ENCODE measurements around the gene UTP3. TPM values are rescaled to one million over a fixed set of nuclear protein-coding genes. Genes with fewer than 3 reads are reported as not detected.
"Not testable (repeated sequence)": the region's sequence is repeated elsewhere in the genome, so short reads cannot be mapped to it uniquely, and the experiment has no call there.

Gene UTP3
- total and polyA plus RNA-seq, 2 donors, result 17.5 to 25.5 TPM

DNA sequence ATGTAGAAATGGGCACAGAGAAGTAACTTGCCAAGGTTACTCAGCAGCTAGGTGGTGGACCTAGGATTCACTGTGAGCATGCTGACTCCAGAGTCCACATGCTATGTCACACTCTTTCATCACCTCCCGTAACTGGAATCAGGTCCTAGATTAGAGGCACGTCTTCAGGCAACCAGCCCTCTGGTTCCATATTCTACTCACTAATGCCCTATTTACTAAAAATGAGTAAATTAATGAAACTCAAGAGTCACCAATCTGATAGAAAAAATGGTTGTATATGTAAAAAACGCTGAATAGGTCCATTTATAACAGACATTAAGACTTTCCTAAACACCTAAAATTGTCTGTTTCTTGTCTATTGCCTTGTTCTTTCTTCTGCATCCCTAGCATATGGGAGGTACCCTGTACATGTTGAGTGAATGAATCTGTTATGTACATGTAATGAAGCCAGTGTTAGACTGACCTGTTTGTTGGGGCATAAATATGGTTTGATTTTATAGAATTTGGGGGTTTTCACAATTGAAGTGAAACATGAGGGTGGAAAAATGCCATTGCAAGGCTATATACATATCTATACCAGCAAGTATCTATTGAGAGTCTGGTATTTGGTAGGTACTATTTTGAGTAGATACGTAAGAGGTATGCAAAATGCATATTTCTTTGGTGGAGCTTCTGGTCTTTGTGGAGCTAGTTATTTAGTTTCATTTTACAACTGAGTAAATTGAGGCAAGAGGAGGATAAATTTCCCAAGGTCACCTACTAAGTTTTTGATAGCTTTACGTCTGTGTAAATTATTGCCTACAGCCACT is 26.0 kb downstream of the UTP3 start:
- no peak for DNase-seq (ENCODE audit: extremely low spot score)
- WGBS, result 83% methylated on average over 5 of the region's 5 CpGs
- no peaks in the 10 kb centered on the region for H3K36me3 ChIP-seq (ENCODE audit: insufficient read depth)
- H3K27ac ChIP-seq (ENCODE audit: low read depth), result no peak overlapping the region
- no peak overlapping the region for H3K4me3 ChIP-seq (ENCODE audit: low read depth, low read length)
- no peaks in the 10 kb centered on the region for H3K4me1 ChIP-seq (ENCODE audit: insufficient read depth)

DNA sequence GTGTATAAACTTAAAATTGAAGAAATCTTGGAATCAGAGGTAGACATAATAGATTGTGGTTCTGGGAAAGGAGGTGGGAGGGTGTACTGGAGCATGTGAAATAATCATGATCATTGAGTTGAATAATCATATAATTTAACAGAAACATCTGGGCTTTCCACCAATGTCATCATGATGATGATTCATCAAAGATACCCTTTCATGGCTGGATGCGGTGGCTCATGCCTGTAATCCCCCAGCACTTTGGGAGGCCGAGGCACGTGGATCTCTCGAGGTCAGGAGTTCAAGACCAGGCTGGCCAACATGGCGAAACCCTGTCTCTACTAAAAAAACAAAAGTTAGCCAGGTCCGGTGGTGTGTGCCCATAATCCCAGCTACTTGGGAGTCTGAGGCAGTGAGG is 26.8 kb downstream of the UTP3 start:
- 89% methylated on average over 6 of the region's 6 CpGs for WGBS
- H3K4me1 ChIP-seq (ENCODE audit: insufficient read depth), result no peaks in the 10 kb centered on the region
- DNase-seq (ENCODE audit: extremely low spot score), result no peak
- H3K36me3 ChIP-seq (ENCODE audit: insufficient read depth), result no peaks in the 10 kb centered on the region
- H3K27ac ChIP-seq (ENCODE audit: low read depth), result no peak overlapping the region
- H3K4me3 ChIP-seq (ENCODE audit: low read depth, low read length), result no peak overlapping the region

DNA sequence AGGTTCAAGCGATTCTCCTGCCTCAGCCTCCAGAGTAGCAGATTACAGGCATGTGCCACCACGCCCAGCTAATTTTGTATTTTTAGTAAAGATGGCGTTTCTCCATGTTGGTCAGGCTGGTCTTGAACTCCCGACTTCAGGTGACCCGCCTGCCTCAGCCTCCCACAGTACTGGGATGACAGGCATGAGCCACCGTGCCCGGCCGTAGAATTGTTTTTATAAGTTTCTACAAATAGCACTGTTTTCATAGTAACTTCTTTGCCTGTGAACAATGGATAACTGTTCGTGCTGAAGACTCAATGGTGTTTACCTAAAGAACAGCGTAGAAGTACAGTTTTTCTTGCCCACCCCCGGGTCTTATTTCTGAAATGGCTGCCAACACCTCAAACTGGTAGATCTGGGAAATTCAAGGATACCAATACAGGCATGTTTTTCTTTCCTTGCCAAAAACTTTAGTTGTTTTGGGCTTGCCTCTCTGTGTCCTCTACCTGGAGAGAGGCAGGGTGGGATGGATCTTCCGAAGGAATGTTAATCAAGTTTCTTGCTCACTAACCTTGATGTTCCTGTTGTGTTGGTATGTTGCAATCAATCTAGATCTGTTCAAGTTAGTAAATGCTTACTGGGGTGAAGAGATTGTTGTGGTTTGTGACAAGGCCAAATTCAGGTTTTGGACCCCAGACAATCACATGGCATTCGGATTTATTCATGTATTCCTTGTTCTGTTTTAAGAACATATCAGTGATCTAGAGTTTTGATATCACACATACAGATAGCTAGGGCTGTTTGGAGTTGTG is 30.7 kb downstream of the UTP3 start:
- 88% methylated on average over 13 of the region's 13 CpGs for WGBS
- H3K4me1 ChIP-seq (ENCODE audit: insufficient read depth), result no peaks in the 10 kb centered on the region
- no peaks in the 10 kb centered on the region for H3K36me3 ChIP-seq (ENCODE audit: insufficient read depth)
- no peak overlapping the region for H3K27ac ChIP-seq (ENCODE audit: low read depth)
- no peak for DNase-seq (ENCODE audit: extremely low spot score)
- H3K4me3 ChIP-seq (ENCODE audit: low read depth, low read length), result no peak overlapping the region

DNA sequence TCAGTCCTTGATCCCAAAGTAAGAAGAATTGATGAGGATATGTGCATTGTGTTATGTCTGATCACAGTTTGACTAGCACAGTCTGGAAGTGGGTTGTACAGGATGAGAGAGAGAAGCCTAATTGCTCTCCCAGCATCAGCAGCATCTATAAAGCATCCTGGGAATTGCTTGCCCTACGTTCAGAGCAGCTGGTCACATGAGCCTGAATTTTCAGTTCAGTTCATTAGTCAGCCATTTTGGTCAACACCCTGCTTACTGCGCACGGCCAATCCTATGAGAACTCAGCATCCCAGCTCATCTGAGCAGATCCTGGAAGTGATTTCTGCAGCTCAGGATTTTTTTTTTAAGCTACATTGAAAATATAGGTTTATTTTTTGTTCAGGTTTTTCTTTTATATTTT is 33.4 kb downstream of the UTP3 start, which contains the start of gene RUFY3:
Gene RUFY3, plus strand, starts transcription at position 218 of the 400 bp plus-strand sequence. CDS start 610 bp downstream, outside the sequence.
- Histone ChIP-seq H3K27ac (ENCODE audit: low read depth) (no peak within 1 kb of the TSS), H3K4me3 (ENCODE audit: low read depth, low read length) (peak within 1 kb of the TSS; percentile 33), H3K36me3 (ENCODE audit: insufficient read depth) (no peaks in the 10 kb centered on the region), H3K4me1 (ENCODE audit: insufficient read depth) (no peaks in the 10 kb centered on the region)
- DNase-seq (ENCODE audit: extremely low spot score), result no peak
- 24% methylated on average over 3 of the region's 3 CpGs for WGBS

DNA sequence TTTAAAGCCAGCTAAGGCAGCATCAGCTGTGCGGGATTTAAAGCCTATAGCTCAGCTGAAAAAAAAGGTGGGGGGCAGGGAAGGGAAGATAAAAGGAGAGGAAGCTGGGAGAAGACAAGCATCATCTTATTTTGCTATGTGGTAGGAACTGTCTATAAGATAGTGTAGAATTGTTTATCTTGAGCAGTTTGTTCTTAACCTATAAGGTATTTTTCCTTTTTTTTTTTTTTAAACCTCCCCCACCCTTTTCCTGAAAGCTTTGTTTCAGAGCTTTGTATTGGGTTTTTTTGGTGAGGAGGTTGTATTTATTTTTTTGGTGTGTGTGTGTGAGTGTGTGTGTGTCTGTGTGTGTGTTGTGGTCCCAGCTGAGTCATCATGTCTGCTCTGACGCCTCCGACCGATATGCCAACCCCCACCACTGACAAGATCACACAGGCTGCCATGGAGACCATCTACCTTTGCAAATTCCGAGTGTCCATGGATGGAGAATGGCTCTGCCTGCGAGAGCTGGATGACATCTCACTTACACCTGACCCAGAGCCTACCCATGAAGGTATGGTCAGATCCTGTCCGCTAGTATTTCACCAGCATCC is 34.0 kb downstream of the UTP3 start:
- Histone ChIP-seq H3K27ac (ENCODE audit: low read depth) (no peak overlapping the region), H3K4me1 (ENCODE audit: insufficient read depth) (no peaks in the 10 kb centered on the region), H3K36me3 (ENCODE audit: insufficient read depth) (no peaks in the 10 kb centered on the region), H3K4me3 (ENCODE audit: low read depth, low read length) (peak overlapping the region; percentile 33)
- WGBS, result 37% methylated on average over 7 of the region's 7 CpGs
- no peak for DNase-seq (ENCODE audit: extremely low spot score)

DNA sequence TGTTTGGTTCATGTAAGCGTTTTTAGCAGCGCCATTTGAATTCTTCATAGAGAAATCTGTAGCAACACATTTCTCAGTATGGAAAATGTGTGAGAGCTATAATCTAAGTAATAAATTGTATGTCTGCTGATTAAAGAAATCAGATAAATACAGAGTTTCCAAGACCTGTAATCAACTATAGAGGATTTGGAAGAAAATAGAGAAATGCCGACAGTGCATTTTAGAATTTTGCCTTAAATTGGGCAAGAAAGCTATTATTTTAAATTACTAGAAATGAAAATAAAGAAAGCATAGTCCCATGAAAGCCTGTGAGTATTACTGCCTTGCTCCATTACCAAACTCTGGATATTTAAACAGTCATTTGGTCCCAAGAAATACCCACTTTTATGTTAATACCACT is 36.1 kb downstream of the UTP3 start:
- WGBS, result 96% methylated on average over 3 of the region's 3 CpGs
- no peaks in the 10 kb centered on the region for H3K36me3 ChIP-seq (ENCODE audit: insufficient read depth)
- H3K27ac ChIP-seq (ENCODE audit: low read depth), result no peak overlapping the region
- DNase-seq (ENCODE audit: extremely low spot score), result no peak
- H3K4me3 ChIP-seq (ENCODE audit: low read depth, low read length), result no peak overlapping the region
- H3K4me1 ChIP-seq (ENCODE audit: insufficient read depth), result no peaks in the 10 kb centered on the region

DNA sequence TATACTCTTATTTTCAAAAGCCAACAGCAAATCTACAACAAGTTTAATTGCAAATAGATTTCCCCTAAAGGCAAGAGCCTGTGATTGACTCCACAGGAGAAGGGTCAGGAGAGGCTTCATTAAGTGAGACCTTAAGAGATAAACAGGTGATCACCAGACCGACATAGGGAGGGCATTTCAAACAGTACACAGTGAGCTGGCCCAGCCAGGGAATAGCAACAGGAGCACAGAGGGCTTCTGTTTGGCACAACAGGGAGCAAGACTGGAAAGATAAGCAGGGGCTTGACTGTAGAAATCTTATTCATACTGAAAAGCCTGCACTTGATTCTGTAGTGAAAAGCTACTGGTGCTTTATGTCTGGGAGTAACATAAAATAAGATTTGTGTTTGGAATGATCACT is 37.3 kb downstream of the UTP3 start:
- Histone ChIP-seq H3K4me3 (ENCODE audit: low read depth, low read length) (no peak overlapping the region), H3K4me1 (ENCODE audit: insufficient read depth) (no peaks in the 10 kb centered on the region), H3K27ac (ENCODE audit: low read depth) (no peak overlapping the region), H3K36me3 (ENCODE audit: insufficient read depth) (no peaks in the 10 kb centered on the region)
- 75% methylated on average over 1 of the region's 1 CpG for WGBS
- DNase-seq (ENCODE audit: extremely low spot score), result no peak

DNA sequence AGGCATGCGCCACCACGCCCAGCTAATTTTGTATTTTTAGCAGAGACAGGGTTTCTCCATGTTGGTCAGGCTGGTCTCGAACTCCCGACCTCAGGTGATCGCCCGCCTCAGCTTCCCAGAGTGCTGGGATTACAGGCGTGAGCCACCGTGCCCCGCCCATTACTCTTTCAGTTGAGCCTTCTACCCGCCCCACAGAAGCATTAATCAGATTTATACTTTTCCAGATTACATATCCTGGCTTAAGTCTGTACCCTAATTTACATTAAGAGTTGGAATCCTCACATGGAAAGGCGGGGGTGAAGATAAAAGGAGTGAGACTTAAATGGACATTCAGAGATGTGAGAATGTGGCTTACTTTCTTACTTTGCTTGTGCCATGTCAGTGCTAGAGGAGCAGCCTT is 38.2 kb downstream of the UTP3 start:
- H3K4me1 ChIP-seq (ENCODE audit: insufficient read depth); H3K27ac ChIP-seq (ENCODE audit: low read depth); H3K4me3 ChIP-seq (ENCODE audit: low read depth, low read length); DNase-seq (ENCODE audit: extremely low spot score); H3K36me3 ChIP-seq (ENCODE audit: insufficient read depth): not testable (repeated sequence)
- 96% methylated on average over 11 of the region's 11 CpGs for WGBS

DNA sequence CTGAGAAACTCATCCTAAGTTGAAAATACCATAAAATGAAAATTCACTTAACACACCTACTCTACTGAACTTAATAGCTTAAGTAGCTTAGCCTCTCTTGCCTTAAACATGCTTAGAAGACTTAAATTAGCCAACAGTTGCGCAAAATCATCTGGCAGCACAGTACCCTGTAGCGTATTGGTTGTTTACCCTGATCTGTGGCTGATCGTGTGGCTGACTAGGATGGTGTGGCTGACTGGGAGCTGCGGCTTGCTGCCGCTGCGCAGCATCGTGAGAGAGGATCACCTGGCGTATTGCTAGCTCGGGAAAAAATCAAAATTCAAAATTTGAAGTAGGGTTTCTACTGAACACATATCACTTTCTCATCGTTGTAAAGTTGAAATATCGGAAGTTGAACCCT is 39.8 kb downstream of the UTP3 start:
- H3K4me3 ChIP-seq (ENCODE audit: low read depth, low read length), result no peak overlapping the region
- WGBS, result 90% methylated on average over 11 of the region's 11 CpGs
- H3K36me3 ChIP-seq (ENCODE audit: insufficient read depth), result no peaks in the 10 kb centered on the region
- H3K27ac ChIP-seq (ENCODE audit: low read depth), result no peak overlapping the region
- DNase-seq (ENCODE audit: extremely low spot score), result no peak
- H3K4me1 ChIP-seq (ENCODE audit: insufficient read depth), result no peaks in the 10 kb centered on the region

DNA sequence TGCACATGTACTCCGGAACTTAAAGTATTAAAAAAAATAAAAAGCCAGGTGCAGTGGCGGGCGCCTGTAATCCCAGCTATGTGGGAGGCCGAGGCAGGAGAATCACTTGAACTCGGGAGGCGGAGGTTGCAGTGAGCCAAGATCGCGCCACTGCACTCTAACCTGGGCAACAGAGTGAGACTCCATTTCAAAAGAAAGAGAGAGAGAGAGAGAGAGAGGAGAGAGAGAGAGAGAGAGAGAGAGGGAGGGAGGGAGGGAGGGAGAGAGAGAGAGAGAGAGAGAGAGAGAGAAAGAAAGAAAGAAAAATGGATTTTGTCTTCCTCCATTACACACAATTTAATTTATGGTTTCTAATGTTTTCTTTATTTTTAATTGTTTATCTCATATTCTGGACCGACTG is 44.5 kb downstream of the UTP3 start:
- 94% methylated on average over 9 of the region's 9 CpGs for WGBS

DNA sequence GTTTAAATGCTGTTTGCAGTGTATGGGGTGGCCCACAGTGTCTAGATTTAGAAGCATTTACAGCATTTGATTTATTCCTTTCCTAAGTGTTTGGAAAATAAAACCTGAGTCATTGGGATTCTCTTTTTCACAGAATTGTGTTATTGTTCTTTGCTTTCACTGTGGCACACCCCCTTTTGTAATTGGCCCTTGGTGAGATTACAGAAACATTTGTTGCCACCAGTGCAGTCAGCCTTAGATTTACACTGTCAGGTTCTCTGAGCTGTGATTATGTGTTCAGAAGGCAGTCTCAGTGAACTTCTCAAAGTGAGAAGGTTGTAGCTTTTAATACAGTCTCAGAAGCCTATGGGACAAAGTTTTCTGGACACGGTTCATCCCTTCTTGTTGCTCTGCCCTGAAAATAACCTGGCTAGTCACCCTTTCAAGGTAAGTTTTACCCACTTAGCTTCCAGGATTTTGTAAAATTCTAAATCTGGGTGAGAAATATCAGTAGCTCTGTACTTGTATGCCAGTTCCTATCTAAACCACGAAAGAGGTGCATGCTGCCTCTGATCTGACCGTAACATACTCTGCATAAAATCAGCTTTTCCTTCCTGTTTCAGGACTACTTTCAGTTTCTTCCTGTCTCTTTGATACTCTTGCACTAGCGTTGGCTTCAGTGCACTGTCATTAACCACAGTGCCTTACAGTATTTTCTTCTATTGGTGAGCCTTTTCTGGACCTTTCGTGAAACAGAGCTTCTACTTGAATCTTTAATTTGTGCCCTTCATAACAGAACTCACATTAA is 46.0 kb downstream of the UTP3 start:
- Histone ChIP-seq H3K4me3 (ENCODE audit: low read depth, low read length) (peak overlapping the region; percentile 46), H3K36me3 (ENCODE audit: insufficient read depth) (no peaks in the 10 kb centered on the region), H3K4me1 (ENCODE audit: insufficient read depth) (no peaks in the 10 kb centered on the region), H3K27ac (ENCODE audit: low read depth) (peak overlapping the region; percentile 56)
- 13% methylated on average over 5 of the region's 5 CpGs for WGBS
- no peak for DNase-seq (ENCODE audit: extremely low spot score)

More for the DNA sequence above, 44.5 kb downstream of the UTP3 start:
- H3K36me3 ChIP-seq (ENCODE audit: insufficient read depth); DNase-seq (ENCODE audit: extremely low spot score); H3K4me3 ChIP-seq (ENCODE audit: low read depth, low read length); H3K4me1 ChIP-seq (ENCODE audit: insufficient read depth); H3K27ac ChIP-seq (ENCODE audit: low read depth): not testable (repeated sequence)

DNA sequence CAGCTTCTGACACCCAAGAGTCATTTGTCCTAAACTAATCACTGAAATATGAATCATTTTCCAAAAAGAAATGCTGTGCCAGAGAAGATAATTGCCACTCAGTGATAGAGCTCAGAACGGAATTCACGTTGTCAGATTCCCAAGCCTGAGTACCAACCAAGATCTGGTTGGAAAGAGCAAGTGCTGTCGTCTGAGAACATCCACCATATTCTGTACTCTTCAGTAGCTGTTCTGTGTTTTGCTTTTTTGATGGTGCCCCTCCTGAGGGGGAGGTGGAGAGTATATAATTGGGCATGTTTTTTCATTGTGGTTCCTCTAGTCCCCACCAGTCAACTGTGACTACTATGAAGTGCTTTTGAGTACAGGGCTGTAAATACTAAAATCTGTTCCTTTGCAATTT is 46.6 kb downstream of the UTP3 start:
- peak overlapping the region; percentile 46 for H3K4me3 ChIP-seq (ENCODE audit: low read depth, low read length)
- H3K27ac ChIP-seq (ENCODE audit: low read depth), result peak overlapping the region; percentile 69
- no peaks in the 10 kb centered on the region for H3K36me3 ChIP-seq (ENCODE audit: insufficient read depth)
- DNase-seq (ENCODE audit: extremely low spot score), result no peak
- no peaks in the 10 kb centered on the region for H3K4me1 ChIP-seq (ENCODE audit: insufficient read depth)
- WGBS, result 21% methylated on average over 3 of the region's 3 CpGs

DNA sequence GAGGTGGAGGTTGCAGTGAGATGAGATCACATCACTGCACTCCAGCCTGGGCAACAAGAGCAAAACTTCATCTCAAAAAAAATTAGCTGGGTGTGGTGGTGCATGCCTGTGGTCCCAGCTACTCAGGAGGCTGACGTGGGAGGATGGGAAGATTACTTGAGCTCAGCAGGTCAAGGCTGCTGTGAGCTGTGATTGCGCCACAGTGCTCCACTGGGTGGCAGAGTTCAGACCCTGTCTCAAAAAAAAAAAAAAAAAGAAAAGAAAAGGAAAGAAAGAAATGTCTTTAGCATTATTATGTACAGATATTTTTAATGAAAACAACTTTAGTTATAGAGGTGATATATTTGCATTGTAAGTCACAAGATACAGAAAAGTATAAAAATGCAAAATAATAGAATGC is 47.6 kb downstream of the UTP3 start:
- H3K4me3 ChIP-seq (ENCODE audit: low read depth, low read length); DNase-seq (ENCODE audit: extremely low spot score); H3K4me1 ChIP-seq (ENCODE audit: insufficient read depth); H3K36me3 ChIP-seq (ENCODE audit: insufficient read depth); H3K27ac ChIP-seq (ENCODE audit: low read depth): not testable (repeated sequence)
- 71% methylated on average over 2 of the region's 2 CpGs for WGBS

All from urinary bladder (tissue), 4 donors.